ENCODE data around the gene NQO2.

The NQO2 gene

DNA sequence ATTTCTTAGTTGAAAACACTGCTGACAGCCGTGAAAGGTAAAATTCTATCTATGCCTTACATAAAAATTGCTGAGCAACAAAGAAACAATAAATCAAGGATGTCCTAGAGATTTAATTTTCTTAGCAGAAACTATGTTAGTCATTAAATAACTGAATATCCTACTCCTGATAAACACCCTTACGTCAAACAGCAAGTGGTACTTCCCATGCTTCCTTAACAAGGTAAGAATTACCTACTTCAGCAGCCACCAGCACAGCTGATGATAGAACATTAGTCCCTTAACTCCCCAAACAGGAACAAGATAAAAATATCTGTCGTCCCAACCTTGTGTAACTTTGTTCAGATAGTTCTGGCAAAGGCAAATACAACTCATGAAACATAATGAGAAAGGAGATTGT is 37.1 kb upstream of the NQO2 start:
- H3K4me3 ChIP-seq (ENCODE audit: low read depth, low read length), result no peak overlapping the region

DNA sequence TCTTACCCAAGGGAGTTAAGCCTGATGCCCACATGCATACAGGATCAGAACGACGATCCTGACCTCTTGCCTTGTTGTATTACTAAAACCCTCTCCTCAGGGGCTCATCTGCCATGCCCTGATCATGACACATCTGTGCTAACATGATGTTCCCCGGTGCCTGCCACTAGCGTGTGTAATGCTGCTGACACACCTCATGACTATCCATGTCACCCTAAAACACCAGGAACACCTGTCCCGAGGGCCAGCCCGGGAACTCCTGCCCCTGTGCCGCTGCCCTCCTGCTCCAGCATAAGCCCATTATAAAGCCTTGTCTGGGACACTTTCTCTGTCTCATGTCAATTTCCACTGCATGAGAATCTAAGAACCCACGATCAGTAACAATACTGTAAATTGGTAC is 35.9 kb upstream of the NQO2 start:
- TF ChIP-seq, protein P1, sequence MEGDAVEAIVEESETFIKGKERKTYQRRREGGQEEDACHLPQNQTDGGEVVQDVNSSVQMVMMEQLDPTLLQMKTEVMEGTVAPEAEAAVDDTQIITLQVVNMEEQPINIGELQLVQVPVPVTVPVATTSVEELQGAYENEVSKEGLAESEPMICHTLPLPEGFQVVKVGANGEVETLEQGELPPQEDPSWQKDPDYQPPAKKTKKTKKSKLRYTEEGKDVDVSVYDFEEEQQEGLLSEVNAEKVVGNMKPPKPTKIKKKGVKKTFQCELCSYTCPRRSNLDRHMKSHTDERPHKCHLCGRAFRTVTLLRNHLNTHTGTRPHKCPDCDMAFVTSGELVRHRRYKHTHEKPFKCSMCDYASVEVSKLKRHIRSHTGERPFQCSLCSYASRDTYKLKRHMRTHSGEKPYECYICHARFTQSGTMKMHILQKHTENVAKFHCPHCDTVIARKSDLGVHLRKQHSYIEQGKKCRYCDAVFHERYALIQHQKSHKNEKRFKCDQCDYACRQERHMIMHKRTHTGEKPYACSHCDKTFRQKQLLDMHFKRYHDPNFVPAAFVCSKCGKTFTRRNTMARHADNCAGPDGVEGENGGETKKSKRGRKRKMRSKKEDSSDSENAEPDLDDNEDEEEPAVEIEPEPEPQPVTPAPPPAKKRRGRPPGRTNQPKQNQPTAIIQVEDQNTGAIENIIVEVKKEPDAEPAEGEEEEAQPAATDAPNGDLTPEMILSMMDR (IDR thresholded peaks at IDR 0.05; ENCODE audit: borderline replicate concordance, insufficient read depth, low read depth, low read length), result no peak
- H3K4me3 ChIP-seq (ENCODE audit: low read depth, low read length), result no peak overlapping the region

More for the DNA sequence above, 37.1 kb upstream of the NQO2 start:
- TF ChIP-seq, protein P1 (IDR thresholded peaks at IDR 0.05; ENCODE audit: borderline replicate concordance, insufficient read depth, low read depth, low read length), result no peak

DNA sequence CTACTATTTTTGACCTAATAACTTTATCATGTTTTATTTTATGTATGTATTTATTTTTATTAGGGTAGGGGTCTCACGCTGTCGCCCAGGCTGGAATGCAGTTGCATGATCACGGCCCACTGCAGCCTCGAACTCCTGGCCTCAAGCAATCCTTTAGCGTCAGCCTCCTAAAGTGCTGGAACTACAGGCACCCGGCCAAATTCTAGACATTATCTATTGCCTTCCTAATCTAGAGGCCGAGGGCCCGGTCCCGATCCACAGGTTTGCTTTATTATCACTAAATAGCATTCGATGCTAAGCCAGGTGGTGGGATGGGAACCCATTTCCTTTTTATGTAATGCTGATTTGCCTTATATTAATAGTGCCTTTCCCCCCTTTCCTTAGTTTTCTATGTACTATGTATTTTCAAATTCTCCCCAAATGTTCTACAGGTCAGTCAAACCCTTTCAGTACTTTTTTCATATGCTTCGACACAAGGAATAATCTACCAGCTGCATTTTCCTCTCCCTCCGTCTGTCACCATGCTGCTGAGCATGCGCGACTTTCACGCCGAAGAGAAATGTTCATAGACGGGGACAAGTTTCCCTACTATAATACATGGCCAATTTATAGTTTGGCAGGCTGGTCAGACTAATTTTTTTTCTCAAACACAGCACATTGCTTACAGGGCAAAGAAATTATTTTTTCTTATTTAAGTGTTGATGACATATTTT is 34.7 kb upstream of the NQO2 start:
- TF ChIP-seq, protein P1 (IDR thresholded peaks at IDR 0.05; ENCODE audit: borderline replicate concordance, insufficient read depth, low read depth, low read length), result no peak

DNA sequence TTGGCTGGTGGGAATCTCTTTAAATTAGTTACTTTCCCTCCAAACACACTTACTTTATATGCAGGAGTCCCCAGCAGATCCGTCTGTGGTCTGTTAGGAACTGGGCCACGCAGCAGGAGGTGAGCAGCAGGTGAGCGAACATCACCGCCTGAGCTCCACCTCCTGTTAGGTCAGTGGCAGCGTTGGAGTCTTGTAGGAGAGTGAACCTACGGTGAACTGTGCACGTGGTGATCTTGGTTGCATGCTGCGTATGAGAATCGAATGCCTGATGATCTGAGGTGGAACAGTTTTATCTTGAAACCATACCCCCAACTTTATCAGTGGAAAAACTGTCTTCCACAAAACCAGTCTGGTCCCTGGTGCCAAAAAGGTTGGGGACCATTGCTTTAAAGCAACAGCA is 33.3 kb upstream of the NQO2 start:
- TF ChIP-seq, protein P1 (IDR thresholded peaks at IDR 0.05; ENCODE audit: borderline replicate concordance, insufficient read depth, low read depth, low read length), result no peak
- H3K4me3 ChIP-seq (ENCODE audit: low read depth, low read length), result no peak overlapping the region

More for the DNA sequence above, 34.7 kb upstream of the NQO2 start:
- H3K4me3 ChIP-seq (ENCODE audit: low read depth, low read length), result no peak overlapping the region

DNA sequence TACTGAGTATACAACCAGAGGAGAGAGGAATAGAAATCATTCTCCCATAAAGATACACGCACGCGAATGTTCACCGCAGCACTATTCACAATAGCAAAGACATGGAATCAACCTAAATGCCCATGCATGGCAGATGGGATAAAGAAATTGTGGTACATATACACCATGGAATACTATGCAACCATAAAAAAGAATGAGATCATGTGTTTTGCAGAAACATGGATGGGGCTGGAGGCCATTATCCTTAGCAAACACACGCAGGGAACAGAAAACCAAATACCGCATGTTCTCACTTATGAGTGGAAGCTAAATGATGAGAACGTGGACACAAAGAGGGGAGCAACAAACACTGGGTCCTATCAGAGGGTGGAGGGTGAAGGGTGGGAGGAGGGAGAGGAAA is 31.8 kb upstream of the NQO2 start:
- TF ChIP-seq, protein P1 (IDR thresholded peaks at IDR 0.05; ENCODE audit: borderline replicate concordance, insufficient read depth, low read depth, low read length), result no peak

DNA sequence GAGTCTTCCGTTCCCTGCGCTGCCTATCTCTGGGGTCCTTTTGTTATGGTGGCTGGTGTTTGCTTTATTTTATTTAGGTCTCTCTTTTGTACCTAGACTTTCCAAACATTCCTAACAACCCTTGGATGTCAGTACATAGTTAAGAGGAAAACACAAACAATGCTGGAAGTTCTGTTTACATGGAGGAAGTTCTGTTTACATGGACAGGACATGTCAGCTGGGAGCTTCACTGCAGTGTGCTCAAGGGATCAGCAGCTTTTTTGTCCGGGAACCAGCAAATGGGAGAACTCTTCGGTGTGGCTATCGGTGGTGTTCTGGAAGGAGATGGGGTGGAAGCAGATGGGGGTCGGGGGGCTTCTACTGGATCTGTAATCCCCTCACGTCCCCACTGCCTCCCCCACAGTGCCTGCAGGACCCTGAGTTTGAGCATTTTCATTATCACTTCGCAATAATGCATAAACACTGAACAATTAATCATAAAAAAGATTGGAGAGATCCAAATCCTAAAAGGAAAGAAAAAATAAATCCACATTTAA is 31.0 kb upstream of the NQO2 start:
- TF ChIP-seq, protein P1 (IDR thresholded peaks at IDR 0.05; ENCODE audit: borderline replicate concordance, insufficient read depth, low read depth, low read length), result no peak
- no peak overlapping the region for H3K4me3 ChIP-seq (ENCODE audit: low read depth, low read length)

More for the DNA sequence above, 31.8 kb upstream of the NQO2 start:
- H3K4me3 ChIP-seq (ENCODE audit: low read depth, low read length), result no peak overlapping the region

DNA sequence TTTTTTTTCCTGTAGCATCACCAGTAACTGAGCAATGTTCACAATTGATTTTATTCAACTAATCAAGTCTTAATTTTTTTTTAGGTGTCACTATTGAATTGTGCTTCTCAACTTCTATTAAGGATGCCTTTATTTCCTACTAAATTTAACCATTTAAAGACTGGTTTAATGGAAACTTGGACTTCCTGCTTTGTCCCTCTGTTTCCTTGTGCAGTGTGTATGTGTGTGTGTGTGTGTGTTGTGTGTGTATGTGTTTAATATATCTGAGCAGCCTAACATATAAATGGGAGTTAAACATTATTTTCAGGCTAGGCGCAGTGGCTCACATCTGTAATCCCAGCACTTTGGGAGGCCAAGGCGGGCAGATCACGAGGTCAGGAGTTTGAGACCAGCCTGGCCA is 30.1 kb upstream of the NQO2 start:
- TF ChIP-seq, protein P1 (IDR thresholded peaks at IDR 0.05; ENCODE audit: borderline replicate concordance, insufficient read depth, low read depth, low read length), result no peak
- H3K4me3 ChIP-seq (ENCODE audit: low read depth, low read length), result no peak overlapping the region

All from GM12875 (cell line).